ENCODE results near the gene PRPF40B.

DNA sequence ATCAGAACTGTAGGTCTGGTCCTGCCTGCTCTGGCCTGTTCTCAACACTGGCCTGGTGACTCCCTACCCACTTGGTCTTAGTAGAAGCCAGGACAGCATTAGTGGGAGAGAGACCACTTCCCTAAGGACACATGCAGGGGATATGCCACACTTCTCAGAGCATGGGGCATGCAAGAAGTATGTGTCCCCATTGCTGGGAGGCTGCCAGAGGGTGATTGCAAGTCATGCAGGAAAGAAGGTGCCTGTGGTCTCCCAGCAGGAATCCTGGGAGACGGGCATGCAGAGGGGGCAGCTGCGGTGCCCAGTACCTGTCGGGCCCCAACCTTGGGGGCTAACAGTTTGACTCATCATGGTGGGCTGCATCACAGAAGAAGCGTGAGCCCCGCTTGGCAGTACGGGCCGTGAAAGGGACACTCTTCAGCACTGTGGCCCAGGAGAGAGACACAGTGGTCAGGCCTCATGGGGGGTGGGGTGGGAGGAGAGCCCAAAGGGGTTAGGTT, 23.0 kb downstream of the PRPF40B start:
- TF ChIP-seq CTCF (IDR thresholded peaks at IDR 0.05) (no peak), POLR2A (IDR thresholded peaks at IDR 0.05) (no peak)

All from adrenal gland (tissue), 5 donors.